ENCODE results near the gene ACE.

The ACE gene

DNA sequence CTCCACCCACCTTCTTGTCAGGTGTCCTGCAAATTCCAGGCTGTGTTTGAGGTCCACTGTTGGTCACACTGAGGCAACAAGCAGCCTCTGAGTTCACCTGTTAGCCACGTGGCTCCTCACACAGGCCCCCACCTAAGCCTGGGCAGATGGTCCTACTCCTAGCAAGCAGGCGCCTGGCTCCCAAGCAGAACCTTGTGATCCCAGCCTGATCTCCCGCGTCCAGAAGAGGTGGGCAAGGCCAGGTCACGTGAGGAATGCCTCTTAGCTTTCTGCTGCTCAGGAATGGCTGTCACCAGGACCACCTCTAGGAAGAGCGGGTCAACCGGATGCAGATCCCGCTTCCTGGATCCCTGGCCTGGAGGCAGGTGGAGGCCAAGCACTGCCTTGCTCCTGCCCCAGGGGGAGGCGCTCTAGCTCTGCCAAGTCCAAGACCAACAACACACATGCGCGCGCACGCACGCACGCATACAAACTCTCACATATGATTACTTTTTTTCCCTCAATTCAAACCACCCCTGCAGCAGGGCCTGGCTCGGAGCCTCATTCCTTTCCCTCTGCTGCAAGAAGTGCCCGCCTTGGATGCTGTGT is 40.2 kb upstream of the ACE start:
- Histone ChIP-seq H3K4me1 (ENCODE audit: control insufficient read depth in 5 of 5, insufficient read depth in 5 of 5, low read length in 5 of 5) (peaks cover 21 to 82% (median 74%) of the 10 kb centered on the region in 5 donors), H3K9me3 (ENCODE audit: control insufficient read depth in 5 of 5, low read length in 5 of 5) (no peaks in the 10 kb centered on the region), H3K27me3 (ENCODE audit: control insufficient read depth in 5 of 5, insufficient read depth in 4 of 5, low read length in 5 of 5) (no peaks in the 10 kb centered on the region), H3K4me3 (ENCODE audit: low read depth in 1 of 5, low read length in 5 of 5) (no peak overlapping the region), H3K9ac (ENCODE audit: low read length in 5 of 5) (no peak overlapping the region), H3K27ac (ENCODE audit: low read depth, low read length) (no peak overlapping the region), H3K36me3 (ENCODE audit: control insufficient read depth in 5 of 5, insufficient read depth in 5 of 5, low read length in 5 of 5) (peaks cover 0 to 10% (median 0%) of the 10 kb centered on the region in 5 donors)

DNA sequence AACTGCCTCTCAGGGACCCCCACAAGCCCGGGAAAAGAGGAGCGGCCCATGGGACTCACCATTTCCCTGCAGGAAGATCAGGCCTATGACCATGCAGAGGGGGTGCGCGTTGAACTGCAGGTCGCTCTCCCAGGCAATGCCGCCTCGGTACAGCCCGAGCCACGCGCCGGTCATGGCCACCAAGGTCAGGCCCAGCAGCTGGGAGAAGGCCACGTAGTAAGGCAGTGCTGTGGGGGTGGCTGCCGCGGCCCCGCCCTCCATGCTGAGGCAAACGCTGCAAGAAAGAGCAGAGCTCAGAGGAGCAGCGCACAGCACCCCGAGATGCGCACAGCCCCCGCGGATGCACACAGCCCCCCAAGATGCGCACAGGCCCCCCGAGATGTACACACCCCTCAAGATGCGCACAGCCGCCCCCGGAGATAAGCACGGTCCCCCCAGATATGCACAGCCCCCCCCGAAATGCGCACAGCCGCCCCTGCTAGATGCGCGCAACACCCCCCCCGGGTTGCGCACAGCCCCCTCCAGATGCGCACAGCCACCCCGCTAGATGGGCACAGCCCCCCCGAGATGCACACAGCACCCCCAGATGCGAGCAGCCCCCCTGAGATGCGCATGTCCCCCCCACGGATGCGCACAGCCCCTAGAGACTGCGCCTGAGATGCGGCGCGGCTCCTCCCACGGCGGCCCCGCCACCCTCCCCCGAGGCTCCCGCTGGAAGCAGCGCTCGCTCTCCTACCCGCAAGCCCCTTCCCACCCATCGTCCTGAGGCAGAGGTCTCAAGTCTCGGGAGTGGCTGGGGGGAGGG is 39.4 kb upstream of the ACE start:
- Histone ChIP-seq H3K9me3 (ENCODE audit: control insufficient read depth in 5 of 5, low read length in 5 of 5) (no peaks in the 10 kb centered on the region), H3K4me1 (ENCODE audit: control insufficient read depth in 5 of 5, insufficient read depth in 5 of 5, low read length in 5 of 5) (peaks cover 21 to 82% (median 75%) of the 10 kb centered on the region in 5 donors), H3K9ac (ENCODE audit: low read length in 5 of 5) (peak overlapping the region in 1 of 5 donors; percentile 39), H3K36me3 (ENCODE audit: control insufficient read depth in 5 of 5, insufficient read depth in 5 of 5, low read length in 5 of 5) (peaks cover 0 to 8% (median 0%) of the 10 kb centered on the region in 5 donors), H3K27ac (ENCODE audit: low read depth, low read length) (no peak overlapping the region), H3K27me3 (ENCODE audit: control insufficient read depth in 5 of 5, insufficient read depth in 4 of 5, low read length in 5 of 5) (no peaks in the 10 kb centered on the region), H3K4me3 (ENCODE audit: low read depth in 1 of 5, low read length in 5 of 5) (no peak overlapping the region)

GRCh38 chr17:63438092-63439051 is 38.5 kb upstream of the ACE start:
- Histone ChIP-seq H3K9ac (ENCODE audit: low read length in 5 of 5) (peak overlapping the region in 1 of 5 donors; percentile 39), H3K9me3 (ENCODE audit: control insufficient read depth in 5 of 5, low read length in 5 of 5) (no peaks in the 10 kb centered on the region), H3K27ac (ENCODE audit: low read depth, low read length) (no peak overlapping the region), H3K4me1 (ENCODE audit: control insufficient read depth in 5 of 5, insufficient read depth in 5 of 5, low read length in 5 of 5) (peaks cover 19 to 76% (median 69%) of the 10 kb centered on the region in 5 donors), H3K36me3 (ENCODE audit: control insufficient read depth in 5 of 5, insufficient read depth in 5 of 5, low read length in 5 of 5) (peaks cover 0 to 4% (median 0%) of the 10 kb centered on the region in 5 donors), H3K27me3 (ENCODE audit: control insufficient read depth in 5 of 5, insufficient read depth in 4 of 5, low read length in 5 of 5) (no peaks in the 10 kb centered on the region), H3K4me3 (ENCODE audit: low read depth in 1 of 5, low read length in 5 of 5) (no peak overlapping the region)

DNA sequence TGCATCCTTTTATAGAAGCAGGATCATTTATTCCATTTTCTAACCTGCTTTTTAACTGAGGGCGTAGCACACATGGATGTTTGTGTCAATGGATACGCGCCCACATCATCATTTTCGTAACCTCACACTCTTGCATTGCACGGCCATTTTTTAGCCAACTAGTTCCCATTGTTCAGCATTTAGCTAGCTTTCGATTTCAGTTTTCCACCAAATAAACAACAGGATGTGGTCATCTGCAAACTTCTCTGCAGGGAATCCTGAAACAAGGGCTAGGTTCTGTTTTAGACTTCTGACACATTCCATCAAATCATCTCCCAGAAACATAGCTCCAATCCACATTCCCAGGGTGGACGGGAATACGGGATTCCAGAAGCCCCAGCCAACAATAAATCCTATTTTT is 37.2 kb upstream of the ACE start:
- H3K9ac ChIP-seq (ENCODE audit: low read length in 5 of 5): peak overlapping the region in 2 of 5 donors; percentile 21 to 53
- H3K36me3 ChIP-seq (ENCODE audit: control insufficient read depth in 5 of 5, insufficient read depth in 5 of 5, low read length in 5 of 5): peaks cover 0 to 4% (median 0%) of the 10 kb centered on the region in 5 donors
- H3K4me1 ChIP-seq (ENCODE audit: control insufficient read depth in 5 of 5, insufficient read depth in 5 of 5, low read length in 5 of 5): peaks cover 18 to 64% (median 55%) of the 10 kb centered on the region in 5 donors
- no peaks in the 10 kb centered on the region for H3K27me3 ChIP-seq (ENCODE audit: control insufficient read depth in 5 of 5, insufficient read depth in 4 of 5, low read length in 5 of 5)
- peak overlapping the region; percentile 41 for H3K27ac ChIP-seq (ENCODE audit: low read depth, low read length)
- H3K9me3 ChIP-seq (ENCODE audit: control insufficient read depth in 5 of 5, low read length in 5 of 5): no peaks in the 10 kb centered on the region
- H3K4me3 ChIP-seq (ENCODE audit: low read depth in 1 of 5, low read length in 5 of 5): peak overlapping the region in 4 of 5 donors; percentile 11 to 54 (median 34)

DNA sequence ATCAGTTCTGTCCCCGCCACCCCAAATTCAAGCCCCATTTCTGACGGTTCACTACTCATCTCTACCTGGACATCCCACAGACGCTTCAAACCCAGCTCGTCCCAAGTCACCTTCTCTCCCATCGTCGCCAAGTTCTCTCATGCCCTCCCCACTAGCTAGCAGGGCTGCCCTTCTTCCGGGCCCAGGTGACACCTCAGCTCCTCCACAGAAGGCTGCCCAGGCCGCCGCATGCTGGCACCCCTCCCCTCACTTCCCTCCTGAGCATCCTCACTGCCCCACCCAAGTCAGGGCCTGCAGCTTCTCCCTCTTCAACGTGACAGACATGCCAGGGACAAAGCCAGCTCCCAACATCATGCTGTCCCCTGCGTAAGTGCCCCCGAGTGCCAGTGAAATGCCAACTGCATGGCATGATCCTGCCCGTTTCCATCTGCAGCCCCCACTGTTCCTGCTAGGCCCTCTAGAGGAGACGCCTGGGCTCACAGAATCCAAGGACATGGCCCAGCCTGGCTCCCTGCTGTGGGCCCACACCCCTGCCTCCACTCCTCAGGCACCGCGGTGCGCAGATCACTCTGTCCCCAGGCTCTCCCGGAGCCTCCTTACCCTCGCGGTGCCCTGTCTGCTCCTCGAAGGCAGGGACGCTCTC is 36.6 kb upstream of the ACE start:
- Histone ChIP-seq H3K4me3 (ENCODE audit: low read depth in 1 of 5, low read length in 5 of 5) (peak overlapping the region in 4 of 5 donors; percentile 11 to 54 (median 34)), H3K9me3 (ENCODE audit: control insufficient read depth in 5 of 5, low read length in 5 of 5) (no peaks in the 10 kb centered on the region), H3K27me3 (ENCODE audit: control insufficient read depth in 5 of 5, insufficient read depth in 4 of 5, low read length in 5 of 5) (no peaks in the 10 kb centered on the region), H3K27ac (ENCODE audit: low read depth, low read length) (peak overlapping the region; percentile 41), H3K36me3 (ENCODE audit: control insufficient read depth in 5 of 5, insufficient read depth in 5 of 5, low read length in 5 of 5) (peaks cover 0 to 4% (median 0%) of the 10 kb centered on the region in 5 donors), H3K4me1 (ENCODE audit: control insufficient read depth in 5 of 5, insufficient read depth in 5 of 5, low read length in 5 of 5) (peaks cover 14 to 64% (median 54%) of the 10 kb centered on the region in 5 donors), H3K9ac (ENCODE audit: low read length in 5 of 5) (peak overlapping the region in 2 of 5 donors; percentile 21 to 53)

- H3K9ac ChIP-seq (ENCODE audit: low read length in 5 of 5): no peak overlapping the region
- peaks cover 0 to 2% (median 0%) of the 10 kb centered on the region in 5 donors for H3K36me3 ChIP-seq (ENCODE audit: control insufficient read depth in 5 of 5, insufficient read depth in 5 of 5, low read length in 5 of 5)
- no peaks in the 10 kb centered on the region for H3K9me3 ChIP-seq (ENCODE audit: control insufficient read depth in 5 of 5, low read length in 5 of 5)
- peaks cover 10 to 64% (median 53%) of the 10 kb centered on the region in 5 donors for H3K4me1 ChIP-seq (ENCODE audit: control insufficient read depth in 5 of 5, insufficient read depth in 5 of 5, low read length in 5 of 5)
- H3K4me3 ChIP-seq (ENCODE audit: low read depth in 1 of 5, low read length in 5 of 5): peak overlapping the region in 1 of 5 donors; percentile 41
- peak overlapping the region; percentile 41 for H3K27ac ChIP-seq (ENCODE audit: low read depth, low read length)
- no peaks in the 10 kb centered on the region for H3K27me3 ChIP-seq (ENCODE audit: control insufficient read depth in 5 of 5, insufficient read depth in 4 of 5, low read length in 5 of 5)
Observed at GRCh38 chr17:63440770-63441335, 36.0 kb upstream of the ACE start.

GRCh38 chr17:63441654-63442053 is 35.2 kb upstream of the ACE start:
- no peak overlapping the region for H3K4me3 ChIP-seq (ENCODE audit: low read depth in 1 of 5, low read length in 5 of 5)
- peaks cover 7 to 62% (median 49%) of the 10 kb centered on the region in 5 donors for H3K4me1 ChIP-seq (ENCODE audit: control insufficient read depth in 5 of 5, insufficient read depth in 5 of 5, low read length in 5 of 5)
- no peaks in the 10 kb centered on the region for H3K27me3 ChIP-seq (ENCODE audit: control insufficient read depth in 5 of 5, insufficient read depth in 4 of 5, low read length in 5 of 5)
- no peak overlapping the region for H3K27ac ChIP-seq (ENCODE audit: low read depth, low read length)
- H3K36me3 ChIP-seq (ENCODE audit: control insufficient read depth in 5 of 5, insufficient read depth in 5 of 5, low read length in 5 of 5): no peaks in the 10 kb centered on the region
- H3K9me3 ChIP-seq (ENCODE audit: control insufficient read depth in 5 of 5, low read length in 5 of 5): no peaks in the 10 kb centered on the region
- H3K9ac ChIP-seq (ENCODE audit: low read length in 5 of 5): no peak overlapping the region

GRCh38 chr17:63442074-63442473 is 34.8 kb upstream of the ACE start:
- H3K36me3 ChIP-seq (ENCODE audit: control insufficient read depth in 5 of 5, insufficient read depth in 5 of 5, low read length in 5 of 5): no peaks in the 10 kb centered on the region
- H3K4me3 ChIP-seq (ENCODE audit: low read depth in 1 of 5, low read length in 5 of 5): no peak overlapping the region
- no peak overlapping the region for H3K27ac ChIP-seq (ENCODE audit: low read depth, low read length)
- no peaks in the 10 kb centered on the region for H3K27me3 ChIP-seq (ENCODE audit: control insufficient read depth in 5 of 5, insufficient read depth in 4 of 5, low read length in 5 of 5)
- peaks cover 7 to 62% (median 49%) of the 10 kb centered on the region in 5 donors for H3K4me1 ChIP-seq (ENCODE audit: control insufficient read depth in 5 of 5, insufficient read depth in 5 of 5, low read length in 5 of 5)
- H3K9ac ChIP-seq (ENCODE audit: low read length in 5 of 5): no peak overlapping the region
- no peaks in the 10 kb centered on the region for H3K9me3 ChIP-seq (ENCODE audit: control insufficient read depth in 5 of 5, low read length in 5 of 5)

DNA sequence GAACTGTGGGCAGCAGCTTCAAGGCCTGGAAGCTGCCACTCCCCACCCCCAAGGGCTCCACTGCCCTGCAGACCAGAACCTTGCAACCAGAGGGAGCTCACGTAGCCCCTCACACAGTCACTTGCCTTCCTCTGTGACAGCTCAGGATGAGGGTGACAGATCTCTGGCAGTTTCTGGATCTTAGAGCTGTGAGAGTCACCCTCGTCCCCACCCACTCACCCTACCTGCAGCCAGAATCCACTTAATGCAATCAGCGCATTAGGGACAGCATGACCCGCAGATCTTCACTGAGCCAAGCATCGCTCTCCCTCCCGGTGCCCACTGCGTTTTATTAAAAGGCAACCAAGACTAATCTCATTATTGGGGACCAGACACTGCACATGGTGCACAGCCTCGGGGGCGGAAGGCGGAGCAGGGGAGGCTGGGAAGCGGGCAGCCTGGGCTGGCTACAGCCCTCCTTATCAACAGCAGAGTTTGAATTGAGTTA is 34.3 kb upstream of the ACE start:
- no peaks in the 10 kb centered on the region for H3K36me3 ChIP-seq (ENCODE audit: control insufficient read depth in 5 of 5, insufficient read depth in 5 of 5, low read length in 5 of 5)
- no peak overlapping the region for H3K27ac ChIP-seq (ENCODE audit: low read depth, low read length)
- no peaks in the 10 kb centered on the region for H3K9me3 ChIP-seq (ENCODE audit: control insufficient read depth in 5 of 5, low read length in 5 of 5)
- no peak overlapping the region for H3K9ac ChIP-seq (ENCODE audit: low read length in 5 of 5)
- H3K27me3 ChIP-seq (ENCODE audit: control insufficient read depth in 5 of 5, insufficient read depth in 4 of 5, low read length in 5 of 5): no peaks in the 10 kb centered on the region
- H3K4me1 ChIP-seq (ENCODE audit: control insufficient read depth in 5 of 5, insufficient read depth in 5 of 5, low read length in 5 of 5): peaks cover 10 to 63% (median 49%) of the 10 kb centered on the region in 5 donors
- H3K4me3 ChIP-seq (ENCODE audit: low read depth in 1 of 5, low read length in 5 of 5): no peak overlapping the region

Data from subcutaneous abdominal adipose tissue (tissue), 5 donors.